HCT116 (cell line): ENCODE measurements around the gene FOXA1.

Source experiments
- CTCF ChIP-seq, 3 experiments: fragments of 200-600 bp in 1 of 3; sonication (generic) in 1 of 3; IDR thresholded peaks in 2 of 3; conservative IDR thresholded peaks in 1 of 3; 2 replicates each; pipeline ENCODE4 v1.5.1; 2012 to 2017; ENCODE audit warnings: low read depth in 2 of 3, low read length in 2 of 3, antibody characterized with exemption in 1 of 3, borderline replicate concordance in 1 of 3, control low read depth in 1 of 3, mild to moderate bottlenecking in 1 of 3, mixed read lengths in 1 of 3, mixed run types in 1 of 3, moderate library complexity in 1 of 3; ENCODE audit not compliant: insufficient read depth in 1 of 3
- EZH2 ChIP-seq: fragments of 200-600 bp; sonication (generic); IDR thresholded peaks from 2 replicates; pipeline ENCODE4 v1.6.1; 2017; ENCODE audit warnings: antibody characterized with exemption, mixed run types
- POLR2A ChIP-seq: IDR thresholded peaks from 2 replicates; pipeline ENCODE4 v1.7.0; 2011; ENCODE audit warnings: borderline replicate concordance; ENCODE audit not compliant: insufficient read depth, insufficient read length; ENCODE audit errors: extremely low read depth
- RAD21 ChIP-seq: IDR thresholded peaks from 2 replicates; pipeline ENCODE4 v1.6.1; 2012; ENCODE audit warnings: low read depth, mild to moderate bottlenecking

GRCh38 chr14:37596790-37597472 is 1.9 kb upstream of the FOXA1 start:
- no peak for TF ChIP-seq CTCF (IDR thresholded peaks at IDR 0.05 in 2 of 3, conservative IDR thresholded peaks at IDR 0.05 in 1 of 3; ENCODE audit: borderline replicate concordance in 1 of 3, insufficient read depth in 1 of 3, low read depth in 2 of 3, low read length in 2 of 3)
- TF ChIP-seq POLR2A = no peak
- TF ChIP-seq RAD21 = no peak
- no peak for TF ChIP-seq EZH2
